Esophagus mucosa (tissue), 1 donor: ENCODE data around the gene ZC3H12C. TPM values are rescaled to one million over a fixed set of nuclear protein-coding genes. Genes with fewer than 3 reads are reported as not detected.

Experiments
- ATAC-seq: fragments of 200-7000 bp; cut with Tn5 transposase; one replicate; pipeline ENCODE4 v1.9.1; 2020
- total RNA-seq: library from RNA; stranded (reverse); gene quantifications from one replicate; pipeline ENCODE4 v1.2.4, GENCODE V29; 2023
- donor health status: DM: yes; HTN: yes; CAD: no.

The ZC3H12C gene
- total RNA-seq, 1 donor from 2014 or later, result 4.6 TPM

- no peak for ATAC-seq
These were observed 60.3 kb downstream of the ZC3H12C start for GRCh38 chr11:110153474-110153873.

- ATAC-seq, result no peak
These were observed 63.3 kb downstream of the ZC3H12C start for GRCh38 chr11:110156503-110156902.

GRCh38 chr11:110158317-110159200 lies 65.4 kb downstream of the ZC3H12C start:
- ATAC-seq, result no peak

- no peak for ATAC-seq
These were observed 66.3 kb downstream of the ZC3H12C start for GRCh38 chr11:110159476-110159875.

GRCh38 chr11:110160016-110160415 lies 66.8 kb downstream of the ZC3H12C start:
- no peak for ATAC-seq

- ATAC-seq, result no peak
These were observed 67.2 kb downstream of the ZC3H12C start for GRCh38 chr11:110160437-110160836.

- ATAC-seq, result no peak
These were observed 67.9 kb downstream of the ZC3H12C start for GRCh38 chr11:110161061-110161460.

GRCh38 chr11:110162216-110162615 lies 69.0 kb downstream of the ZC3H12C start:
- no peak for ATAC-seq

GRCh38 chr11:110165039-110165925 lies 72.1 kb downstream of the ZC3H12C start:
- no peak for ATAC-seq

GRCh38 chr11:110168033-110168803 lies 75.0 kb downstream of the ZC3H12C start:
- no peak for ATAC-seq

- no peak for ATAC-seq
These were observed 76.5 kb downstream of the ZC3H12C start for GRCh38 chr11:110169738-110170137.

GRCh38 chr11:110172468-110173065 lies 79.4 kb downstream of the ZC3H12C start:
- ATAC-seq, result no peak

- peak; percentile 76 for ATAC-seq
These were observed 80.8 kb downstream of the ZC3H12C start for GRCh38 chr11:110173811-110174644.

- ATAC-seq, result no peak
These were observed 81.6 kb downstream of the ZC3H12C start for GRCh38 chr11:110174645-110175310.

GRCh38 chr11:110176366-110177085 lies 83.3 kb downstream of the ZC3H12C start:
- no peak for ATAC-seq

GRCh38 chr11:110177086-110177456 lies 83.9 kb downstream of the ZC3H12C start:
- ATAC-seq, result no peak

- ATAC-seq, result no peak
These were observed 85.9 kb downstream of the ZC3H12C start for GRCh38 chr11:110179064-110179463.

- no peak for ATAC-seq
These were observed 89.7 kb downstream of the ZC3H12C start for GRCh38 chr11:110182886-110183285.

- no peak for ATAC-seq
These were observed 91.3 kb downstream of the ZC3H12C start for GRCh38 chr11:110184456-110184855.

- no peak for ATAC-seq
These were observed 92.0 kb downstream of the ZC3H12C start for GRCh38 chr11:110185121-110185591.
